SJCRH30 (cell line): ENCODE data around the gene UBAP1. TPM values are rescaled to one million over a fixed set of nuclear protein-coding genes. Genes with fewer than 3 reads are reported as not detected.
"Not testable (repeated sequence)": the region's sequence is repeated elsewhere in the genome, so short reads cannot be mapped to it uniquely, and the experiment has no call there.

ENCODE experiments used
- DNase-seq, 2 experiments: peaks; one replicate each; pipeline ENCODE4 v3.0.0-alpha.2; 2015 to 2020
- H3K27ac ChIP-seq: fragments of 250-450 bp; sonication (Bioruptor Pico); 2 replicates; pipeline ENCODE4 v1.5.1; 2020; ENCODE audit warnings: mild to moderate bottlenecking, moderate library complexity
- H3K27me3 ChIP-seq: fragments of 250-450 bp; sonication (Bioruptor Pico); 2 replicates; pipeline ENCODE4 v1.5.1; 2020; ENCODE audit warnings: mild to moderate bottlenecking, moderate library complexity
- H3K36me3 ChIP-seq: fragments of 250-450 bp; sonication (Bioruptor Pico); 2 replicates; pipeline ENCODE4 v1.5.1; 2020; ENCODE audit warnings: mild to moderate bottlenecking, moderate library complexity
- H3K4me1 ChIP-seq: fragments of 250-450 bp; sonication (Bioruptor Pico); 2 replicates; pipeline ENCODE4 v1.5.1; 2020; ENCODE audit warnings: mild to moderate bottlenecking, moderate library complexity
- H3K4me3 ChIP-seq: fragments of 250-450 bp; sonication (Bioruptor Pico); 2 replicates; pipeline ENCODE4 v1.5.1; 2020; ENCODE audit warnings: mild to moderate bottlenecking, moderate library complexity
- H3K9me3 ChIP-seq: fragments of 250-450 bp; sonication (Bioruptor Pico); replicated peaks from 2 replicates; pipeline ENCODE4 v1.5.1; 2020; ENCODE audit warnings: mild to moderate bottlenecking, moderate library complexity
- total RNA-seq: library from RNA; depleted of rRNA; stranded (reverse); fragments of >200 nt; shearing (Covaris generic); gene quantifications from 2 replicates; pipeline ENCODE4 v1.2.3, GENCODE V29; 2014

Gene UBAP1
- total RNA-seq, 1 experiment from 2014 or later: 23.8 TPM

GRCh38 chr9:34197756-34198711 is 19.2 kb downstream of the UBAP1 start:
- peaks cover 2% of the 10 kb centered on the region; the same call in 1 of the 2 replicates for H3K36me3 ChIP-seq
- no peaks in the 10 kb centered on the region for H3K27me3 ChIP-seq
- no peak overlapping the region for H3K27ac ChIP-seq
- H3K4me1 ChIP-seq: no peaks in the 10 kb centered on the region; the same call in 1 of the 2 replicates
- H3K4me3 ChIP-seq: no peak overlapping the region
- no peak for DNase-seq
- H3K9me3 ChIP-seq: no peaks in the 10 kb centered on the region

- Histone ChIP-seq H3K4me1 (no peaks in the 10 kb centered on the region; the same call in 1 of the 2 replicates), H3K27me3 (no peaks in the 10 kb centered on the region), H3K4me3 (no peak overlapping the region), H3K27ac (no peak overlapping the region), H3K36me3 (0 out of 2 replicates have a peak, but pooled peaks cover 5% of the 10 kb centered on the region), H3K9me3 (no peaks in the 10 kb centered on the region)
- DNase-seq: no peak
Observed at GRCh38 chr9:34200092-34200491, 21.2 kb downstream of the UBAP1 start.

- Histone ChIP-seq H3K9me3 (no peaks in the 10 kb centered on the region), H3K27me3 (no peaks in the 10 kb centered on the region), H3K36me3 (0 out of 2 replicates have a peak, but pooled peaks cover 3% of the 10 kb centered on the region), H3K4me1 (no peaks in the 10 kb centered on the region), H3K27ac (no peak overlapping the region), H3K4me3 (no peak overlapping the region)
- no peak for DNase-seq
Observed at GRCh38 chr9:34203275-34203991, 24.6 kb downstream of the UBAP1 start.

GRCh38 chr9:34203992-34204635 is 25.3 kb downstream of the UBAP1 start:
- no peaks in the 10 kb centered on the region for H3K4me1 ChIP-seq
- no peak overlapping the region for H3K4me3 ChIP-seq
- no peaks in the 10 kb centered on the region for H3K27me3 ChIP-seq
- H3K27ac ChIP-seq: no peak overlapping the region
- no peaks in the 10 kb centered on the region for H3K9me3 ChIP-seq
- no peak for DNase-seq
- H3K36me3 ChIP-seq: 0 out of 2 replicates have a peak, but pooled peaks cover 3% of the 10 kb centered on the region

GRCh38 chr9:34205102-34205501 is 26.3 kb downstream of the UBAP1 start:
- no peak for DNase-seq
- H3K4me1 ChIP-seq: no peaks in the 10 kb centered on the region
- H3K9me3 ChIP-seq: no peaks in the 10 kb centered on the region
- peaks cover 4% of the 10 kb centered on the region; the same call in 1 of the 2 replicates for H3K36me3 ChIP-seq
- H3K4me3 ChIP-seq: no peak overlapping the region
- no peak overlapping the region for H3K27ac ChIP-seq
- H3K27me3 ChIP-seq: no peaks in the 10 kb centered on the region

GRCh38 chr9:34206561-34206960 is 27.7 kb downstream of the UBAP1 start:
- Histone ChIP-seq H3K4me1 (no peaks in the 10 kb centered on the region), H3K36me3 (peaks cover 4% of the 10 kb centered on the region; the same call in 1 of the 2 replicates)
- no peak for DNase-seq

GRCh38 chr9:34211395-34211794 is 32.6 kb downstream of the UBAP1 start:
- Histone ChIP-seq H3K9me3 (no peaks in the 10 kb centered on the region), H3K36me3 (peaks cover 4% of the 10 kb centered on the region), H3K27ac (no peak overlapping the region), H3K27me3 (no peaks in the 10 kb centered on the region), H3K4me1 (no peaks in the 10 kb centered on the region), H3K4me3 (no peak overlapping the region)
- no peak for DNase-seq

More at GRCh38 chr9:34206561-34206960, 27.7 kb downstream of the UBAP1 start:
- H3K4me3 ChIP-seq: no peak overlapping the region
- no peaks in the 10 kb centered on the region for H3K27me3 ChIP-seq
- no peaks in the 10 kb centered on the region for H3K9me3 ChIP-seq
- H3K27ac ChIP-seq: no peak overlapping the region

- not testable (repeated sequence) for H3K27ac ChIP-seq, H3K36me3 ChIP-seq, DNase-seq, H3K9me3 ChIP-seq, H3K4me3 ChIP-seq, H3K4me1 ChIP-seq, H3K27me3 ChIP-seq
Observed at GRCh38 chr9:34214354-34215000, 35.6 kb downstream of the UBAP1 start.

- Histone ChIP-seq H3K27ac (no peak overlapping the region), H3K36me3 (peaks cover 3% of the 10 kb centered on the region; the same call in 1 of the 2 replicates), H3K4me3 (no peak overlapping the region), H3K4me1 (no peaks in the 10 kb centered on the region), H3K27me3 (no peaks in the 10 kb centered on the region), H3K9me3 (no peaks in the 10 kb centered on the region)
- no peak for DNase-seq
Observed at GRCh38 chr9:34216325-34216724, 37.5 kb downstream of the UBAP1 start.

- H3K36me3 ChIP-seq, H3K4me1 ChIP-seq, H3K9me3 ChIP-seq, H3K4me3 ChIP-seq, H3K27ac ChIP-seq, DNase-seq, H3K27me3 ChIP-seq: not testable (repeated sequence)
Observed at GRCh38 chr9:34217015-34217414, 38.2 kb downstream of the UBAP1 start.

GRCh38 chr9:34218446-34218845 is 39.6 kb downstream of the UBAP1 start:
- H3K4me1 ChIP-seq: no peaks in the 10 kb centered on the region
- no peak overlapping the region for H3K27ac ChIP-seq
- no peaks in the 10 kb centered on the region for H3K9me3 ChIP-seq
- H3K36me3 ChIP-seq: no peaks in the 10 kb centered on the region
- DNase-seq: no peak
- no peaks in the 10 kb centered on the region for H3K27me3 ChIP-seq
- H3K4me3 ChIP-seq: no peak overlapping the region

GRCh38 chr9:34219421-34219820 is 40.6 kb downstream of the UBAP1 start:
- Histone ChIP-seq H3K27ac (no peak overlapping the region), H3K4me3 (no peak overlapping the region), H3K27me3 (no peaks in the 10 kb centered on the region), H3K9me3 (no peaks in the 10 kb centered on the region), H3K4me1 (no peaks in the 10 kb centered on the region), H3K36me3 (no peaks in the 10 kb centered on the region)
- DNase-seq: no peak

- Histone ChIP-seq H3K4me3 (no peak overlapping the region), H3K4me1 (no peaks in the 10 kb centered on the region), H3K27me3 (no peaks in the 10 kb centered on the region), H3K36me3 (no peaks in the 10 kb centered on the region), H3K27ac (no peak overlapping the region), H3K9me3 (no peaks in the 10 kb centered on the region)
- DNase-seq: no peak
Observed at GRCh38 chr9:34220218-34220617, 41.4 kb downstream of the UBAP1 start.

- DNase-seq: no peak
- no peaks in the 10 kb centered on the region for H3K9me3 ChIP-seq
- H3K4me1 ChIP-seq: no peaks in the 10 kb centered on the region
- H3K27ac ChIP-seq: no peak overlapping the region
- no peaks in the 10 kb centered on the region for H3K27me3 ChIP-seq
- H3K36me3 ChIP-seq: no peaks in the 10 kb centered on the region
- H3K4me3 ChIP-seq: no peak overlapping the region
Observed at GRCh38 chr9:34224349-34224748, 45.5 kb downstream of the UBAP1 start.
